ENCODE results near the gene KRT33B. TPM values are rescaled to one million over a fixed set of nuclear protein-coding genes. Genes with fewer than 3 reads are reported as not detected.

The KRT33B gene
- total RNA-seq, 1 donor from 2014 or later: not detected

GRCh38 chr17:41377546-41377945 is 7.9 kb upstream of the KRT33B start:
- TF ChIP-seq, protein P1, sequence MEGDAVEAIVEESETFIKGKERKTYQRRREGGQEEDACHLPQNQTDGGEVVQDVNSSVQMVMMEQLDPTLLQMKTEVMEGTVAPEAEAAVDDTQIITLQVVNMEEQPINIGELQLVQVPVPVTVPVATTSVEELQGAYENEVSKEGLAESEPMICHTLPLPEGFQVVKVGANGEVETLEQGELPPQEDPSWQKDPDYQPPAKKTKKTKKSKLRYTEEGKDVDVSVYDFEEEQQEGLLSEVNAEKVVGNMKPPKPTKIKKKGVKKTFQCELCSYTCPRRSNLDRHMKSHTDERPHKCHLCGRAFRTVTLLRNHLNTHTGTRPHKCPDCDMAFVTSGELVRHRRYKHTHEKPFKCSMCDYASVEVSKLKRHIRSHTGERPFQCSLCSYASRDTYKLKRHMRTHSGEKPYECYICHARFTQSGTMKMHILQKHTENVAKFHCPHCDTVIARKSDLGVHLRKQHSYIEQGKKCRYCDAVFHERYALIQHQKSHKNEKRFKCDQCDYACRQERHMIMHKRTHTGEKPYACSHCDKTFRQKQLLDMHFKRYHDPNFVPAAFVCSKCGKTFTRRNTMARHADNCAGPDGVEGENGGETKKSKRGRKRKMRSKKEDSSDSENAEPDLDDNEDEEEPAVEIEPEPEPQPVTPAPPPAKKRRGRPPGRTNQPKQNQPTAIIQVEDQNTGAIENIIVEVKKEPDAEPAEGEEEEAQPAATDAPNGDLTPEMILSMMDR (IDR thresholded peaks at IDR 0.05): no peak
- H3K4me3 Mint-ChIP-seq (ENCODE audit: unreplicated experiment): no peak overlapping the region
- peaks cover 11% of the 10 kb centered on the region for H3K4me1 Mint-ChIP-seq (ENCODE audit: unreplicated experiment)
- H3K9me3 Mint-ChIP-seq (ENCODE audit: unreplicated experiment): no peaks in the 10 kb centered on the region
- no peak for DNase-seq (ENCODE audit: extremely low spot score, unreplicated experiment)
- H3K27me3 Mint-ChIP-seq (ENCODE audit: unreplicated experiment): no peaks in the 10 kb centered on the region
- H3K36me3 Mint-ChIP-seq (ENCODE audit: unreplicated experiment): no peaks in the 10 kb centered on the region
- H3K27ac Mint-ChIP-seq (ENCODE audit: unreplicated experiment): no peak overlapping the region

DNA sequence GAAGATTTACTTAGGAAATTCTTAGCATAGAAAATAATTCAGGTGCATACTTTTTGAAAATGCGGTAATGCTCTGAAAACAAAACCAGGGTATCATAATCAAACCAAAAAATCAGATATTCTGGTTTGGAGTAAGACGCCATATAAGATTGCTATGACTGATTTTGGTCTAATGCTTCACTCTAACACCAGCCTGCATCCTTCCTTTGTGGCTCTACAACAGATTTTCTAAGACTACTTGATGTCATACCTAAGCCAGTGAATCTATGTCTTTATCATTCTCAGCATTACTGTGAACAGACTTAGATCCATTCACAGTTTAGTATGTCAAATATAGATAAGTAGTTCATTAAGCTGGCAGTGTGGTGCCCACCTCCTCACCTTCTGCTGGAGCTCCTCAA is 590 bp downstream of the KRT33B start:
- H3K27me3 Mint-ChIP-seq (ENCODE audit: unreplicated experiment): no peaks in the 10 kb centered on the region
- H3K4me1 Mint-ChIP-seq (ENCODE audit: unreplicated experiment): no peaks in the 10 kb centered on the region
- no peaks in the 10 kb centered on the region for H3K9me3 Mint-ChIP-seq (ENCODE audit: unreplicated experiment)
- TF ChIP-seq, protein P1 (IDR thresholded peaks at IDR 0.05): no peak
- DNase-seq (ENCODE audit: extremely low spot score, unreplicated experiment): no peak
- no peak overlapping the region for H3K4me3 Mint-ChIP-seq (ENCODE audit: unreplicated experiment)
- H3K27ac Mint-ChIP-seq (ENCODE audit: unreplicated experiment): no peak overlapping the region
- H3K36me3 Mint-ChIP-seq (ENCODE audit: unreplicated experiment): no peaks in the 10 kb centered on the region

GRCh38 chr17:41367426-41368075 is 2.1 kb downstream of the KRT33B start:
- Mint-ChIP-seq H3K27me3 (ENCODE audit: unreplicated experiment) (no peaks in the 10 kb centered on the region), H3K27ac (ENCODE audit: unreplicated experiment) (no peak overlapping the region), H3K4me1 (ENCODE audit: unreplicated experiment) (no peaks in the 10 kb centered on the region), H3K36me3 (ENCODE audit: unreplicated experiment) (no peaks in the 10 kb centered on the region), H3K4me3 (ENCODE audit: unreplicated experiment) (no peak overlapping the region), H3K9me3 (ENCODE audit: unreplicated experiment) (no peaks in the 10 kb centered on the region)
- TF ChIP-seq, protein P1 (IDR thresholded peaks at IDR 0.05): no peak
- DNase-seq (ENCODE audit: extremely low spot score, unreplicated experiment): no peak

- H3K27me3 Mint-ChIP-seq (ENCODE audit: unreplicated experiment): no peaks in the 10 kb centered on the region
- no peak overlapping the region for H3K27ac Mint-ChIP-seq (ENCODE audit: unreplicated experiment)
- H3K9me3 Mint-ChIP-seq (ENCODE audit: unreplicated experiment): no peaks in the 10 kb centered on the region
- H3K4me1 Mint-ChIP-seq (ENCODE audit: unreplicated experiment): no peaks in the 10 kb centered on the region
- no peak overlapping the region for H3K4me3 Mint-ChIP-seq (ENCODE audit: unreplicated experiment)
- TF ChIP-seq, protein P1 (IDR thresholded peaks at IDR 0.05): no peak
- no peaks in the 10 kb centered on the region for H3K36me3 Mint-ChIP-seq (ENCODE audit: unreplicated experiment)
- no peak for DNase-seq (ENCODE audit: extremely low spot score, unreplicated experiment)
Observed at GRCh38 chr17:41366070-41366469, 3.5 kb downstream of the KRT33B start.

DNA sequence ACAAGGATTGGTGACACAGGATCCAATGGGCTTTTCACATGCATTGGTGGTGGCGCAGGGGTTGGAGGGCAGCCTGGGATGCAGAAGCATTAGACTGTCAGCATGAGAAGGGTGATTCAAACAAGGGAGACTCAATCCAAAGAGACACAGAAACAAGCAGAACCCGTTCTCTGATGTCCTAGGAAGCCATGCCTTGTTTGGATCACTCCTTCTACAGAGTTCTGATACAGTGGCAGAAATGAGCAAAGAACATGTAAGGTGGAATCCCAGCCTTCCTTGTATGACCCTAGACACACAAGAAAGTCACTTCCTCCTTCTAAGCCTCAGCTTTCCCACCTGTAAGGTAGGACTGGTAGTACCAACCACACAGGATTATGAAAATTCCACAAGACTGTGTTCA is 5.7 kb downstream of the KRT33B start:
- TF ChIP-seq, protein P1 (IDR thresholded peaks at IDR 0.05): no peak
- no peaks in the 10 kb centered on the region for H3K9me3 Mint-ChIP-seq (ENCODE audit: unreplicated experiment)
- H3K27me3 Mint-ChIP-seq (ENCODE audit: unreplicated experiment): no peaks in the 10 kb centered on the region
- DNase-seq (ENCODE audit: extremely low spot score, unreplicated experiment): no peak
- H3K4me1 Mint-ChIP-seq (ENCODE audit: unreplicated experiment): no peaks in the 10 kb centered on the region
- H3K36me3 Mint-ChIP-seq (ENCODE audit: unreplicated experiment): no peaks in the 10 kb centered on the region
- no peak overlapping the region for H3K27ac Mint-ChIP-seq (ENCODE audit: unreplicated experiment)
- no peak overlapping the region for H3K4me3 Mint-ChIP-seq (ENCODE audit: unreplicated experiment)
